Left colon (tissue), 2 donors: ENCODE results near the gene CHAC1. TPM values are rescaled to one million over a fixed set of nuclear protein-coding genes. Genes with fewer than 3 reads are reported as not detected.
A peak's percentile ranks its signal among the peaks of the same experiment; 100 is the strongest.

ENCODE experiments used
- ATAC-seq: fragments of 200-7000 bp; cut with Tn5 transposase; one replicate; pipeline ENCODE4 v1.9.1; 2020; ENCODE audit warnings: mild to moderate bottlenecking, moderate library complexity
- DNase-seq, 2 donors: peaks; one replicate each; pipeline ENCODE4 v3.0.0-alpha.2; 2020
- intact Hi-C, 2 donors: fragments of 100-400 bp; cut with DNase I in 1 of 2; cut with micrococcal nuclease in 1 of 2; formaldehyde crosslinking; loops; one replicate each; pipeline versions ENCODE4 v1.11.2 to v1.14.0; 2022; cut with DNase I, micrococcal nuclease
- total RNA-seq, 2 donors: library from RNA; stranded (reverse); fragmentation: NEBNext Ultra II Directional; extraction: Animal tissue kit (Norgen Biotek cat#: 25700); gene quantifications; one replicate each; pipeline ENCODE4 v1.2.1, GENCODE V29; 2021
- donor health status: DM: no; HTN: no; CAD: no.
- donor health status: DM: yes; HTN: yes; CAD: no.

Gene CHAC1
- total RNA-seq, 2 donors from 2014 or later, result 1.8 to 11.0 TPM

DNA sequence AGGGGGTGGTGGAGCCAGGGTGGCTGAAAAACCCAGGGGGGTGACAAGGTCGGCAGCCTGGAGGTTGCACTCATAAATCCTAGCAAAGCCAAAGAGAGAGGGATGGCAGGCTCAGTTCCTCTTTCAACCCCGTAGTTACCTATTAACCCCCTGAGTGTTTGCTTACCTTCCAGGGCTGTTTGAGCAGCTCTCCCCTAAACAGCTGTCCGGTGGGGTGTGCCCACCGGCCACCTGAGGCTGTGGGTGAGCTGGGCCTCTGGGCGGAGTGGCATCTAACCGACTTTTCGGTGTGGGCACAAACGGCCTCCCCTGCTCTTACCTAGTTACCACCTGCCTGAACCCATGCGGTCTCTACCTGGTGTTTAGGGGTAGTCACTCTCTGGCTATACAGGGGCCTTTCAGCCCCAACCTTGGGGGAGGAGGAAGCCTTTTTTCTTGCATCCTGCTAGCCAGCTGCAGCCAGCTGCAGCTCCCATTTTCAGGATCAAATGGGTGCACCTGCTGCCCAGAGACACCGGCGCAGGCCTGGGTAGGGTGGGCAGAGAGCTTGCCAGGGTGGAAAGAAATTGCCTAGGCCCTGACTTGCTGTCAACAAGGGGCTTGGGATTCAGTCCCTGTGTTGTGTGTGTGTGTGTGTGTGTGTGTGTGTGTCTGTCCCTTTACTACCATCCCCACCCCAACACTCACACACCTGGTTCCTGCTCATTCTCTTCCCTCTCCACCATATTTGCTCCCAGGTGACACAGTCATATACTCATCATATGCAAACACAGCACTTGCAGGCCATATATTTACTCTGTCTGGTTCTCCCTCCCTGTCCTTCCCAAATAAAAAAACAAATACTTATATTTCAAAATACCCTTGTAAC lies 20.4 kb upstream of the CHAC1 start:
- ATAC-seq, result peak; percentile 57
- DNase-seq, result peak; percentile 69 to 79

DNA sequence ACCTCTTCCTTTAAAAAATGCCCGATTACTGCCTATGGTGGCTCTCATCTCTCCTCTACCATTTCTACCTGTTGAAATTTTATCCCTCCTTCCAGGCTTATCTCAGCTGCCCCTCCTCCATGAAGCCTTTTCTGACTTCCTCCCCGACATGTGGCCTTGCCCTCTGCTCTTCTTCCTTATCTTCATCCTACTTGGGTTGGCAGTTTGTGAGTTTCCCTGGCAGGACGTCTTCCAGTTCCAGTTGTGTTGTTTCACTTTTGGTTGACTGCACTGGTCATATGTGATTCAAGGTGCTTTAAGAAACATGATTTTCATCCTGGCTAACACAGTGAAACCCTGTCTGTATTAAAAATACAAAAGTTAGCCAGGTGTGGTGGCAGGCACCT lies 19.8 kb upstream of the CHAC1 start:
- DNase-seq (peak in 1 of 2 donors; percentile 71), ATAC-seq (peak; percentile 37)
- intact Hi-C loops, result no loop called here

More for the DNA sequence above, 20.4 kb upstream of the CHAC1 start:
- intact Hi-C loops, result no loop called here

DNA sequence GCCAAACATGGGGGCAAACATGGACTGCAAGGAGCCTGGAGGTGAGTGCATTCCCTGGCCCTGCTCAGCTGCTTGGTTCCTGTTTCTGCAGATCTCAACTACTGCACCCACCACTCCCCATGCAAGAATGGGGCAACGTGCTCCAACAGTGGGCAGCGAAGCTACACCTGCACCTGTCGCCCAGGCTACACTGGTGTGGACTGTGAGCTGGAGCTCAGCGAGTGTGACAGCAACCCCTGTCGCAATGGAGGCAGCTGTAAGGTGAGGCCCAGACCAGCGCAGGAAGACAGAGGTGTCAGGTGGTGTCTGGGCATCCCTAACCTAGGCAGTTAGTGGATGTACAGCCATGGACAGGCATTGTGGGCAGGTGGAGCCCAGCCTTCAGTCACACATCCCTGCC lies 18.8 kb upstream of the CHAC1 start:
- no peak for ATAC-seq

DNA sequence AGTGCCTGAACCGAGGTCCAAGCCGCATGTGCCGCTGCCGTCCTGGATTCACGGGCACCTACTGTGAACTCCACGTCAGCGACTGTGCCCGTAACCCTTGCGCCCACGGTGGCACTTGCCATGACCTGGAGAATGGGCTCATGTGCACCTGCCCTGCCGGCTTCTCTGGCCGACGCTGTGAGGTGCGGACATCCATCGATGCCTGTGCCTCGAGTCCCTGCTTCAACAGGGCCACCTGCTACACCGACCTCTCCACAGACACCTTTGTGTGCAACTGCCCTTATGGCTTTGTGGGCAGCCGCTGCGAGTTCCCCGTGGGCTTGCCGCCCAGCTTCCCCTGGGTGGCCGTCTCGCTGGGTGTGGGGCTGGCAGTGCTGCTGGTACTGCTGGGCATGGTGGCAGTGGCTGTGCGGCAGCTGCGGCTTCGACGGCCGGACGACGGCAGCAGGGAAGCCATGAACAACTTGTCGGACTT lies 17.0 kb upstream of the CHAC1 start:
- DNase-seq (no peak), ATAC-seq (no peak)
- intact Hi-C loops, result no loop called here

More for the DNA sequence above, 18.8 kb upstream of the CHAC1 start:
- intact Hi-C loops, result no loop called here
- DNase-seq, result no peak

DNA sequence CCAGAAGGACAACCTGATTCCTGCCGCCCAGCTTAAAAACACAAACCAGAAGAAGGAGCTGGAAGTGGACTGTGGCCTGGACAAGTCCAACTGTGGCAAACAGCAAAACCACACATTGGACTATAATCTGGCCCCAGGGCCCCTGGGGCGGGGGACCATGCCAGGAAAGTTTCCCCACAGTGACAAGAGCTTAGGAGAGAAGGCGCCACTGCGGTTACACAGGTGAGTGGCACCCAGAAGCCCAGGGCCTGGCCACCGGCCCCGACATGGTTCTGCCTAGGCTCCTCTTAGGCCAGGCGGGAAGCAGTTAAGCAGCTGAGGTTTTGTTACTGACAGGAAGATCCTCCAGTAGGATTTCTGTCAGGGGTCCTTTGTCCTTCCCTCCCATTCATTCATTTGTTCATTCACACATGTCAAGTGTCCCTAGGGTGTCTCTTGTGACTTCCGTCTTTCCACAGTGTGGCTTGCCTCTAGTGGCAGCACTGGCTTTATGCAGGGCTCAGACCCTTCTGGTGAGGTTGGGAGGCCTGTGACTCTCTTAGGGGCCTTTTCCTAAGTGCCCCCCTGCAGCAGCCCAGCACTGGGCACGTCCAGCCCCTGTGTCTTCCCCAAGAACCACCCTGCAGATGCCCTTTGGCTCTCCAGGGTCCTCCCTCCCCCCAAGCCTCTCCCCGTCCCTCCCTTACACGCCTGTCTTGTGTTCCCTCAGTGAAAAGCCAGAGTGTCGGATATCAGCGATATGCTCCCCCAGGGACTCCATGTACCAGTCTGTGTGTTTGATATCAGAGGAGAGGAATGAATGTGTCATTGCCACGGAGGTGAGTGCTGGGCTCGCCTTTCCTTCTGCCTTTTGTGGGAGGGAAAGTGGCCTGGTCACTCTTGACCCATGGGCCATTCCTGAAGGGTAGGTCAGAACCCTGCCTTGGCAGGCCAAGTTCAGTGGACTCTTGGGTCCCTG lies 16.3 kb upstream of the CHAC1 start:
- DNase-seq (no peak), ATAC-seq (no peak)
- intact Hi-C loops, result no loop called here

DNA sequence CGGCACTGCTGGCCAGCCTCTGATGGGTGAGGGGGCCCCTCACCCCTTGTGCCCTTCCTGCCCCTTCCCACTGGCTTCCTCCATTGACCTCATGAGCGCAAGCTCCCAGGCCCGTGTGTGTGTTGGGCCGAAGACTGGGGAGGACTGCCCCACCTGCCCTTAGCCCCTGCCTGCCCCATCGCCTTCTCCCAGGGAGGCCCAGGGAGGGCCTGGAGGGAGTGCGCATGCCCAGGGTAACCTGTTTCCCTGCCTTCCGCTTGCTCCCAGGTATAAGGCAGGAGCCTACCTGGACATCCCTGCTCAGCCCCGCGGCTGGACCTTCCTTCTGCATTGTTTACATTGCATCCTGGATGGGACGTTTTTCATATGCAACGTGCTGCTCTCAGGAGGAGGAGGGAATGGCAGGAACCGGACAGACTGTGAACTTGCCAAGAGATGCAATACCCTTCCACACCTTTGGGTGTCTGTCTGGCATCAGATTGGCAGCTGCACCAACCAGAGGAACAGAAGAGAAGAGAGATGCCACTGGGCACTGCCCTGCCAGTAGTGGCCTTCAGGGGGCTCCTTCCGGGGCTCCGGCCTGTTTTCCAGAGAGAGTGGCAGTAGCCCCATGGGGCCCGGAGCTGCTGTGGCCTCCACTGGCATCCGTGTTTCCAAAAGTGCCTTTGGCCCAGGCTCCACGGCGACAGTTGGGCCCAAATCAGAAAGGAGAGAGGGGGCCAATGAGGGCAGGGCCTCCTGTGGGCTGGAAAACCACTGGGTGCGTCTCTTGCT lies 15.3 kb upstream of the CHAC1 start:
- intact Hi-C loops, result no loop called here
- DNase-seq (no peak), ATAC-seq (peak; percentile 21)

DNA sequence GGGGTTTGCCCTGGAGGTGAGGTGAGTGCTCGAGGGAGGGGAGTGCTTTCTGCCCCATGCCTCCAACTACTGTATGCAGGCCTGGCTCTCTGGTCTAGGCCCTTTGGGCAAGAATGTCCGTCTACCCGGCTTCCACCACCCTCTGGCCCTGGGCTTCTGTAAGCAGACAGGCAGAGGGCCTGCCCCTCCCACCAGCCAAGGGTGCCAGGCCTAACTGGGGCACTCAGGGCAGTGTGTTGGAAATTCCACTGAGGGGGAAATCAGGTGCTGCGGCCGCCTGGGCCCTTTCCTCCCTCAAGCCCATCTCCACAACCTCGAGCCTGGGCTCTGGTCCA lies 14.8 kb upstream of the CHAC1 start:
- intact Hi-C loops, result no loop called here
- no peak for ATAC-seq

DNA sequence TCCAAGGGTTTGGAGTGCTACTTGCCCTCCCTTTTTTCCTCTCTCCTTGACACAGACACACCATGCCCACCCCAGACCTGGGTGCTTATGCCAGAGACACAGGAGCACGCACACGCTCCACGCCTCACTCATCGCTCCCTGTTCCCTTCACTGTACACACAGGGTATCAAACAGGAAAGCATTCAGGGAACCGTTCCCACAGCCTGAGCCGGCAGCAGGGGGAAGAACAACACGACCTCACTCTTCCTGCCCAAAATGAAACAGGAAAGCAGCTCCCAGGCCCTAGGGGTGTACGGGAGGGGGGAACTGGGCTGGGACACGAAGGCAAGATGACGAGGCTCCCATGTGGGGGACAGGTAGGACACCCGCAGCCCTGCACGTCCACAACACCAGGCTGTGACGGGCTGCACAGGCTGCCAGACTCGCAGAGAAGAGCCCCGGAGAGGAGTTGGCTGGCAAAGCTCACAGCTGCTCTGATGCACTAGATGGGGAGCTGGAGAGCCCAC lies 12.9 kb upstream of the CHAC1 start:
- ATAC-seq (no peak), DNase-seq (no peak)
- intact Hi-C loops, result no loop called here

More for the DNA sequence above, 14.8 kb upstream of the CHAC1 start:
- DNase-seq, result no peak

DNA sequence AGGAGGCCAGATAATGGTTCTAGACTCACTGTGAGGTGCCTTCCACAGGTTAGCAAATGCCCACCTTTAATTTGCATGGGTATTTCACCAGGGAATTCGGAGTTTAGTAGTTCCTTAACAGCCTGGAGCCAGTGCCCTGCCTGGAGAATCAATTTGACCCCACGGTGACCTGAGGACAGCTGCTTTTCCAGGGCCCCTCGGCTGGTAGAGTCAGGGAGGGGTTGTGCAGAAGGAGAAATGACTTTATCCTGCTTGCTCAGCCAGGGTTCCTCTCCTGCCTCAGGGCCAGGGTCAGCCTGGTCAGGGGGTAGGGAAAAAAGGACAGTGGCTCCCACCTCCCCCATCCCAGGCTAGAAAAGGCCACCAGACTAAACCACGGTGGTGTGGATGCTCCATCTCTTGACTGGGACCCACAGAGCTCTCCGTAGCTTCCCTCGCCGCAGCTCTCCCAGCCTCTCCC lies 12.2 kb upstream of the CHAC1 start:
- DNase-seq, result no peak
- ATAC-seq, result no peak
- intact Hi-C loops, result no loop called here

DNA sequence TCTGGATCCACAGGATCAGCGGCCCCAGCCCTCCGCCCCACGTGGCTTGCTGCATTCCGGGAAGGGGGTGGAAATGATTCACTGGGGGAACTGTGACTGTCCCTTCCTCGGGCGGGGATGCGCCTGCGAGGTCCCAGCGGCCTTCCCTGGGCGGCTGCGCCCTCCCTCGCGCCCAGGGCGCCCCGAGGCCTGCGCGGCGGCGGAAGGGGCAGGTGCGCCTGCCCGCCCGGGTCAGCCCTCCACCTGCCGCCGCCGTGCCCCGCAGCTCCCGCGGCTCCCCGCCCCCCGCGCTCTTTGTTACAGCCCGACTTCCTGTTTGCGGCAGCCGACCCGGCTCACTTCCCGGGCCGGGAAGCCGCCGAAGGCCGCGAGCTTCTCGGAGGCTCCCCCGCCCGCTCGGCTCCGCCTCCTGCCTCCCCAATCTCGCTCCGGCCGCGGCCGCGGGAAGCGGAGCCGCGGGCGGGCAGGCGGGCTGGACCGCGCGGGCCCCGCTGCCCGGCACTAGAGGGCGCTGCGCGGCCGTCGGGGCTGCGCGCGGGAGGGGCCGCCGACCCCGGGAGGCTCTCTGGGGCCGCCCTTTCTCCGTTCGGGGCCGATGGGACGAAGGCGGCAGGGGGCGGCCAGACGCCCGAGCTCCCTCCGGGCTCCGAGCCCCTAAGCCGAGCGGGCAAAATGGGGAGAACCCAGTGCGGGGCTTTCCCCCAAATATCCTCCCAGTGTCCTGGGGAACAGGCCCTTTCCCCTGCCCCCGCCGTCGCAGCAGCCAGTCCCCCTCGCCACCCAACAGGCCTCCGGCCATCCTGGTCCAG lies 11.5 kb upstream of the CHAC1 start:
- ATAC-seq, result peak; percentile 83
- DNase-seq, result peak; percentile 76 to 88
- intact Hi-C loops, result no loop called here

DNA sequence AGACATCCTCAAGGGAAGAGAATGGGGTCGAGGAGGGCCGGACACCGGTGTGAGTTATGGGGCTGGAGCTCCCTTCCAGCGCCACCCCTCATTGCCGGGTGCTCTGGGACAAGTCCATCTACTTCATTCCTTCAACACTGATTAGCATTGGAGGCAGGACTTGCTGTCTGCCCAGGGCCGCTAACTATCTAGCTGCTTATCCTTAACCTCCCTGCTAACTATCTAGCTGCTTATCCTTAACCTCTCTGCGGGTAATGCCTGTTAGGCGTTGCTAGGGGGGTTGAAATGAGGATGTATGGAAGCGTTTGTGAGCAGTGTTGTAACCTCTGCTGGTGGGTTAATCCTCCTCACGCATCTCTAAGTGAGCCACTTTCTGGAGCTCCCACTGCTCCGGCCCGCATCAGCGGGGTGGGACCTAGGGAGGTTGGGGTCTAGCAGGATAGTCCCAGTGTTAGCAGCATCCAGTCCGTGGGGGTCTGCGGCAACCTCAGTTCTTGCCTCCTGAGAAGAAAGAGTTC lies 10.9 kb upstream of the CHAC1 start:
- DNase-seq, result peak in 1 of 2 donors; percentile 53
- intact Hi-C loops, result no loop called here
- peak; percentile 20 for ATAC-seq

DNA sequence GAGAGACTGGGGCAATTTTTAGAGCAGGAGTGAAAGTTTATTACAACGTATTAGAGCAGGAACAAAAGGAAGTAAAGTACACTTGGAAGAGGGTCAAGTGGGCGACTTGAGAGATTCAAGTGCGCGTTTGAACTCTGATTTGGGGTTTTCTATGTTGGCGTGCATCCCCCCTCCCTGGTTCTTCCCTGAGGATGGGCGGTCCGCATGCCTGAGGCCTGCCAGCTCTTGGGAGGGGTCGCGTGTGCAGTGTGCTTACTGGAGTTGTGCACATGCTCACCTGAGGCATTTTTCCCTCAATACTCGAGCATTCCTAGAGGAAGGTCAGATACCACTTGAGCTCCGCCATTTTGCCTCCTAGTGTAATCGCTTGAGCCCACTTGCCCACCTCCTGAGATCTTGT lies 10.4 kb upstream of the CHAC1 start:
- ATAC-seq, result no peak
- intact Hi-C loops, result no loop called here

DNA sequence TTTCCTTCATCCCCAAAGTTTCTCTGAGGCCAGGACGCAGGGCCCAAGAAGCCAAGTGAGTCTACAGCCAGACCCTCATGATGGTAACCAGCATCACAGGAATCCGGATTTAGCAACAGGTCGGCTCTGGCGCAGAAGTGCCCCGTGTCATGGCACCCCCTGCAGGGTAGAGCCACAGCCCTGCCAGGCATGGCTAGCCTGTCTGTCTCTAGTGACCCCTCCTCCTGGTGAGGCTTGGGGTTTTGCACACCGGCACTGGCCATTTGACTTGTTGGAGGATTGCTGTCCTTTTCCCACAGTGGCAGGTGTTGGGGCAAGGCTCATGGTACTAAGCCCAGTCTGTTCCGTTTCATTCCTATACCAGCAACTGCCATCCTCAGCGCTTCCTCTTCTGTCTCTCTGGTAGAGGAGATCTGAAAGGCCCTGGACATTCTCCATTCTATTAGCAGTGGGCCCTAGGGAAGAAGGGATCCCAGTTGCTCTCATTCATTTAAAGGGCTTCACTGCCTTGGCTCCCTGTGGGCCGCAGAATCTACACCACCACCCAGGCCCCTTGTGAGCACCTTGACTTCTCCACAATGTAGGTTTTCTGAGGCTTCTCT lies 9.4 kb upstream of the CHAC1 start:
- ATAC-seq (no peak), DNase-seq (no peak)
- intact Hi-C loops, result no loop called here

More for the DNA sequence above, 10.4 kb upstream of the CHAC1 start:
- DNase-seq, result no peak

DNA sequence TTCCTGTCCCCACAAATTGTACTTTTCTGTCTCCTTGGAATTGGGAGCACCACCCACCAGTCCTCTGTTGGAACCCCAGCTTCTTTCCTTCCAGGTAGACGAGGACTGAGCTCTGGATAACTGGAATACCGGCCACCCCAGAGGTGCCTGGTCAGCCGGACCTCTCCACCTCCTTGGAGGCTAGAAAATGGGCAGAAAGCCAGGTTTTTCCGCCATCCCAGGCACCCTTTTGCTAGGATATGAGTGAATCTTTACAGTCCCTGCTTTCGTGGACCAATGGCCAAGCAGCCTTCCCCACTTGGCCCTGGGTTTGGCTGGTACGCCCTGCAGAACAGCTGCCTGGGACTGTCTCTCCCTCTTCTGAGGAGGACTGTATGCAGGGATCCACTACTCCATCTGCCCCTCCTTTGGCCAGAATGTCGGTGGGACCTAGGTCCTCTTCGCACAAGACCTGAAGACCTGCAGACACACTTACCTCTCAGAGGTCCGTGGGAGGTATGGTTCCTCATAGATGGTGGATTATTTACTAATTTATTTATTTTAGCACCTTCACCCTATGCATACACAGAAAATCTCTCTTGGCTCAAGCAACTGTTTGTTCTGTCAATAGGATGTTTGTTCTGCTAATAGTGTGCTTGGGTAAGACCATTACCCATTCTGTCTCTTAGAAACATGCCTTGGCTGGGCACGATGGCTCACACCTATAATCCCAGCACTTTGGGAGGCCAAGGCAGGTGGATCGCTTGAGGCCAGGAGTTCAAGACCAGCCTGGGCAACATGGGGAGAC lies 8.6 kb upstream of the CHAC1 start:
- intact Hi-C loops, result no loop called here

DNA sequence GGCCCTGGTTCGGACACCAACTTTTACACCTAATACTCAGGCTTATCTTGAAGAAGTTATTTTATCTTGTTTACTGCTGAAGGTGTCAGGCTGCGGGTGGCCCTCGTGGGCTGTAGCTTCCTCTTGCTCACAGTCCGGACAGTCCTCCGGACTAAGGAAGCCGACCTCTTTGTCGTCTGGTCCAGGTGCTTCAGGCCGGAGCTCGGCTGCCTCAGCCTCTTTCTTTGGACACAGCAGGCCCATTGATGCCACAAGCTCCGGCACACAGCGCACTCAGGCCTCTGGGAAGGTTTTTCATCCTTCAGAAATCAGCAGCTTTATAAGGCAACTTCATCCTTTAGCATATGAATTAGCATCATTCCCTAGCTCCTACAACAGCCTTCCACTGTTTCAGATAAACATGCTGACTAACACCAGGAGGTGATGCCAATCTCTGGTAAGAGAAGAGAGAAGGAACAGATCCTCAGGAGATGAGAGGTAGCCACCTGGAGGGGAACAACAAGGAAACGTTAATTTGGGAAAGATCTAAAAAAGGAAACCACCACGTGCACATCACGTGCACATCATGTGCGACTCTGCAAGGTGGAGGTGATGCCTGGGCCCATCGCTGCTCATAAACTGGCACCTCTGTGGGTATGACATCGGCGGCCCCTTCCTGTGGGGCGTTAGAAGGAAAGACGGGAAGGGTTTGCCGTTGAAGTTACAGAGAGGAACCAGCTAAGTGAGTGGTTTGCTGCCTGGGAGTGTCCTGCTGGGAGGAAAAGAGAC lies 4.4 kb upstream of the CHAC1 start:
- DNase-seq (peak in 1 of 2 donors; percentile 24), ATAC-seq (no peak)
- intact Hi-C loops, result no loop called here

More for the DNA sequence above, 8.6 kb upstream of the CHAC1 start:
- ATAC-seq (no peak), DNase-seq (no peak)

DNA sequence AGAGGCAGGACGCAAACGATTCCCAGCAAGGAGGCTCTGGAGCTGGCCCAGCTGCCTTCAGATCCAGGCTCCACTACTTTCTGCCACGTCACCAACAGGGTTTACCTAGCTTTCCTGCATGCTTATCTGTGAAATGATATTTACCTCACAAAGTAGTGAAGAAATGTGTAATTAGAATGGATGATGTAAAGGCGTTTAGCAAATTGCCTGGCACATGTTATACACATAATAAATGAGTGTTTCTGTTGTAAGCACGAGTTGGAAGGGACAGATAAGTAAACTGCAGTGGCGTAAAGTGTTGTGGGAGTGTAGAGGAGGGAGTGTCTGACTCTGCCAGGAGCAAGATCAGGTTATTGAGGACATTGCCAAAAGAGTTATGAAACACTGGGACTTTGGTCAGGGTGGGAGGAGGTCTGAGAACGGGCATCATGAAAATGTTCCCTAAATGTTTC lies 3.5 kb upstream of the CHAC1 start:
- peak; percentile 58 for ATAC-seq
- peak; percentile 42 to 61 for DNase-seq

More for the DNA sequence above, 3.5 kb upstream of the CHAC1 start:
- intact Hi-C loops, result no loop called here
